Osteocyte (in vitro differentiated cells): ENCODE results near the gene C2orf74. TPM values are rescaled to one million over a fixed set of nuclear protein-coding genes. Genes with fewer than 3 reads are reported as not detected.

Source experiments
- DNase-seq: peaks from one replicate; pipeline ENCODE4 v3.0.0; 2021; ENCODE audit warnings: mixed read lengths; ENCODE audit not compliant: unreplicated experiment; ENCODE audit errors: extremely low spot score
- H3K27ac Mint-ChIP-seq: one replicate; pipeline ENCODE4 v1.8.0; 2021; ENCODE audit warnings: mild to moderate bottlenecking, mixed read lengths; ENCODE audit not compliant: unreplicated experiment
- H3K27me3 Mint-ChIP-seq: one replicate; pipeline ENCODE4 v1.8.0; 2021; ENCODE audit warnings: mixed read lengths; ENCODE audit not compliant: unreplicated experiment
- H3K36me3 Mint-ChIP-seq: one replicate; pipeline ENCODE4 v1.8.0; 2021; ENCODE audit warnings: mixed read lengths; ENCODE audit not compliant: unreplicated experiment
- H3K4me1 Mint-ChIP-seq: one replicate; pipeline ENCODE4 v1.8.0; 2021; ENCODE audit warnings: mixed read lengths; ENCODE audit not compliant: unreplicated experiment
- H3K4me3 Mint-ChIP-seq: one replicate; pipeline ENCODE4 v1.8.0; 2021; ENCODE audit warnings: mild to moderate bottlenecking, moderate library complexity, mixed read lengths; ENCODE audit not compliant: unreplicated experiment
- H3K9me3 Mint-ChIP-seq: one replicate; pipeline ENCODE4 v1.8.0; 2021; ENCODE audit warnings: mixed read lengths; ENCODE audit not compliant: unreplicated experiment
- total RNA-seq: library from RNA; stranded (reverse); gene quantifications from 2 replicates; pipeline ENCODE4 v1.2.1, GENCODE V29; 2021
- TF ChIP-seq, protein P1 (sequence below): fragments of 200-600 bp; sonication (generic); IDR thresholded peaks from 2 replicates; pipeline ENCODE4 v1.5.0; 2021; ENCODE audit warnings: antibody characterized with exemption, mild to moderate bottlenecking, moderate library complexity

Gene C2orf74
- total RNA-seq, 1 donor from 2014 or later, result 9.2 TPM

GRCh38 chr2:61210332-61210981, 48.5 kb downstream of the C2orf74 start:
- Mint-ChIP-seq H3K27ac (peak overlapping the region; percentile 54), H3K9me3 (no peaks in the 10 kb centered on the region), H3K4me1 (peaks cover 8% of the 10 kb centered on the region), H3K27me3 (no peaks in the 10 kb centered on the region), H3K36me3 (peaks cover 49% of the 10 kb centered on the region), H3K4me3 (no peak overlapping the region)
- TF ChIP-seq, protein P1, sequence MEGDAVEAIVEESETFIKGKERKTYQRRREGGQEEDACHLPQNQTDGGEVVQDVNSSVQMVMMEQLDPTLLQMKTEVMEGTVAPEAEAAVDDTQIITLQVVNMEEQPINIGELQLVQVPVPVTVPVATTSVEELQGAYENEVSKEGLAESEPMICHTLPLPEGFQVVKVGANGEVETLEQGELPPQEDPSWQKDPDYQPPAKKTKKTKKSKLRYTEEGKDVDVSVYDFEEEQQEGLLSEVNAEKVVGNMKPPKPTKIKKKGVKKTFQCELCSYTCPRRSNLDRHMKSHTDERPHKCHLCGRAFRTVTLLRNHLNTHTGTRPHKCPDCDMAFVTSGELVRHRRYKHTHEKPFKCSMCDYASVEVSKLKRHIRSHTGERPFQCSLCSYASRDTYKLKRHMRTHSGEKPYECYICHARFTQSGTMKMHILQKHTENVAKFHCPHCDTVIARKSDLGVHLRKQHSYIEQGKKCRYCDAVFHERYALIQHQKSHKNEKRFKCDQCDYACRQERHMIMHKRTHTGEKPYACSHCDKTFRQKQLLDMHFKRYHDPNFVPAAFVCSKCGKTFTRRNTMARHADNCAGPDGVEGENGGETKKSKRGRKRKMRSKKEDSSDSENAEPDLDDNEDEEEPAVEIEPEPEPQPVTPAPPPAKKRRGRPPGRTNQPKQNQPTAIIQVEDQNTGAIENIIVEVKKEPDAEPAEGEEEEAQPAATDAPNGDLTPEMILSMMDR, result no peak
- no peak for DNase-seq

DNA sequence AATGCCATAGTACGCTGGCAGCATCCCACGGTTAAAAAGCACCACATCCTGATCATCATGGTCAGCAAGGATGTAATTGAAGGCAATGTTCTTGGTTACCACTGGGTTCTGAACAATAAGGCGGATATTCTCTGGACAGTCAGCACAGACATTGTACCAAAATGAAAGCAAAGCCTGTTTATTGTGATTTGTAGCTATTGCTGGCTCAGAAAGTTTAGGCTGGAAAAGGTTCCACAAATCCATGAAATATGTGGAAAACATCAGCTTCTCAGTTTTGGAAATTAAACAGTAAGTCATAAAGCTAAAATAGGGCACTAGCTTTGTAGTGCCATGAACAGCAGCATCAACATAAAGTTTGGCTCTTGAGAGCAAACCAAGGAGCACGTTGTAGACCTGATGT, 52.2 kb downstream of the C2orf74 start:
- no peaks in the 10 kb centered on the region for H3K9me3 Mint-ChIP-seq
- DNase-seq, result no peak
- H3K36me3 Mint-ChIP-seq, result peaks cover 35% of the 10 kb centered on the region
- no peak overlapping the region for H3K27ac Mint-ChIP-seq
- TF ChIP-seq, protein P1, result no peak
- H3K4me1 Mint-ChIP-seq, result peaks cover 12% of the 10 kb centered on the region
- no peaks in the 10 kb centered on the region for H3K27me3 Mint-ChIP-seq
- no peak overlapping the region for H3K4me3 Mint-ChIP-seq

Other genes with a start within 250 kb of the C2orf74 start
- 19.6 and 20.3 TPM in 2 replicates for gene PEX13, start 144.5 kb upstream of the C2orf74 start, total RNA-seq
- gene PUS10, start 143.9 kb upstream of the C2orf74 start, total RNA-seq, result 6.0 and 7.7 TPM in 2 replicates
- gene SANBR, start 96.3 kb upstream of the C2orf74 start, total RNA-seq, result 11.3 and 11.7 TPM in 2 replicates